ENCODE results near the gene TMEM154.

DNA sequence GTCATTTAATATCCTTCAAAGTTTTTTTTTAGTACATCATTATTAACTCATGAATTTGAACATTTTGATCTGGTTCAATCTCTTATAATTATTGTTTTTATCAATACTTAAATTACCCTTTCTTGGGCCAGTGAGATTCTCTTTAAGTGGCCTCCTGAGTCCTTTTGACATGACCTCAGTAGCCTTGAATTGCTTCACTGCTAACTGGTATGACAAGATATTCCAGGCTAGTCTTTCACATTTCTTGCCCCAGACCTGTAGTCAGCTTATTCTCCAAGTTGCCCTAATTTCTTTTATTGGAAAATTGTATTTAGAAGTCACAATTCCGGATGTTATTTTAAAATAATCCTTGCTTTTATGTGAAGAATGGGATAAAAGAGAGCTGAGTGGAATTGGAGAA is 108.5 kb downstream of the TMEM154 start:
- TF ChIP-seq, protein P1, sequence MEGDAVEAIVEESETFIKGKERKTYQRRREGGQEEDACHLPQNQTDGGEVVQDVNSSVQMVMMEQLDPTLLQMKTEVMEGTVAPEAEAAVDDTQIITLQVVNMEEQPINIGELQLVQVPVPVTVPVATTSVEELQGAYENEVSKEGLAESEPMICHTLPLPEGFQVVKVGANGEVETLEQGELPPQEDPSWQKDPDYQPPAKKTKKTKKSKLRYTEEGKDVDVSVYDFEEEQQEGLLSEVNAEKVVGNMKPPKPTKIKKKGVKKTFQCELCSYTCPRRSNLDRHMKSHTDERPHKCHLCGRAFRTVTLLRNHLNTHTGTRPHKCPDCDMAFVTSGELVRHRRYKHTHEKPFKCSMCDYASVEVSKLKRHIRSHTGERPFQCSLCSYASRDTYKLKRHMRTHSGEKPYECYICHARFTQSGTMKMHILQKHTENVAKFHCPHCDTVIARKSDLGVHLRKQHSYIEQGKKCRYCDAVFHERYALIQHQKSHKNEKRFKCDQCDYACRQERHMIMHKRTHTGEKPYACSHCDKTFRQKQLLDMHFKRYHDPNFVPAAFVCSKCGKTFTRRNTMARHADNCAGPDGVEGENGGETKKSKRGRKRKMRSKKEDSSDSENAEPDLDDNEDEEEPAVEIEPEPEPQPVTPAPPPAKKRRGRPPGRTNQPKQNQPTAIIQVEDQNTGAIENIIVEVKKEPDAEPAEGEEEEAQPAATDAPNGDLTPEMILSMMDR (IDR thresholded peaks at IDR 0.05): no peak
- no peak for TF ChIP-seq POLR2A (IDR thresholded peaks at IDR 0.05)
